GM19043 (cell line): ENCODE measurements around the gene PALLD.

Experiments
- ATAC-seq: cut with Tn5 transposase; IDR thresholded peaks from one replicate; pipeline ENCODE4 v1.9.1; 2021; ENCODE audit warnings: low read depth; ENCODE audit not compliant: unreplicated experiment

The PALLD gene

DNA sequence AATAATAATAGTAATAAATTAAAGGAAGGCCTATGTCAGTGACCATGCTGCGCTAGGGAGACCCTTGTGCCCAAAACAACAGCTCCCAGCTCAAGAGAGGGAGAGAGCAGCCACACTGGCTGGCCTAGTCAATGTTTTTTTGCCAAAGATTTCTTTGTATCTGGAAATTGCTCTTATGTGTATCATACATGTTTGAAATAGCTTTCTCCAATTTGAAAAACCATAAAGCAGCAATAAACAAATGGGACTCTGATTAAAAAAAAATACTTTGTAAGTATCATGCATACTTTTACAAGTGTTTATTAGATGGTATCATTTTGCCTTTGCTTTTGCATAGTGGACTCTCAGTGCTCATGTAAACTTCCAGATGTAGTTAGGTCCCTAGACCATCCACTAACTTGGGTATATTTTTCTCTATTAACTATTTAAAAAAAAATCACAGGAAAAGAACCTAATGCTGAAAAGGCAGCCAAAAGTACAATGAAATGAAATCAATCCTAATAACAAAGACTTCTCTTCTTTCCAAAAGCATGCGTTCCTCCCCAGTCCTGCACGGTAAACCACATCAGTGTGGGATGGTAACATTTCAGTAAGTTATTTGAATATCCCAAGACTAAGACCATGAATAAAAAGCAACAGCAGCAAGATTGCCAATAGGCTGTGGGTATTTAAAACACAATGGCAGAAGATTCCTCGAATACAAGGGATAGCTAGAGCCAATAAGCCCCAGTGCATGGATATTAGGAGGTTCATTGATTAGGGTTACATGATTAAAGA is 117.6 kb downstream of the PALLD start:
- ATAC-seq = no peak

DNA sequence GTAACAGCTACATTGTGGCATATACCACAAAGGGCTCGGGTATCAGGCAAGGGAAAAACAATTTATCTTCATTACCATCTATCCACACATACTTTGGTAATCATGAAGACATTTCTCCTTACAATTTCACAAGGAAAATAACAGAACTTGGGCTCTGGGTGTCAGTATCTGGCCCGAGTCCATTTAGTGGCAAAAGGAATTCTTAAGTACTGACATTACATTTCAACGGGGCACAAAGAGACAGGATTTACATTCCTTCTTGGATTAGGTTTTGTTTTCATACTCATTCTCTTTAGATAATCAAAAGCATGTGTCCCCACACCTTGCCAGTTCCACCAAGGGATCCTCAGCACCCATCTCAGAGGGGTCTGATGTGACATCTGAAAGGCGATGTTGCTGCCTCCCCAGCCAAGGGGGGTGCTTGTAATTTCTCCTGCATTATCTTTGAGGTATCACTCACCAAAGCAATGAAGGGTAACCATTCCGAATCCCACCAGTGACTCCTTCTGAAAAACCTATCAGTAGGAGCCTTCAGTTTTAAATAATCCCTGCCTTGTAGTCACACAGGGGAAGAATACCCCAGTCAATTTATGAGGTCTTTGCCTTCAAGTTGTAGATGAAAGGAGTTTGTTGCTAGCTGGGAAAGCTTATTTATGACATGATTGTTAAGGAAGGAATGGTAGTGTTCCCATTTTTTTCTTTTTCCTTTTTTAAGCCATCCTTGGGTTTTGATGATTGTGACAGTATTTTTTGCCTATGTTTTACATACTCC is 118.6 kb downstream of the PALLD start:
- no peak for ATAC-seq

DNA sequence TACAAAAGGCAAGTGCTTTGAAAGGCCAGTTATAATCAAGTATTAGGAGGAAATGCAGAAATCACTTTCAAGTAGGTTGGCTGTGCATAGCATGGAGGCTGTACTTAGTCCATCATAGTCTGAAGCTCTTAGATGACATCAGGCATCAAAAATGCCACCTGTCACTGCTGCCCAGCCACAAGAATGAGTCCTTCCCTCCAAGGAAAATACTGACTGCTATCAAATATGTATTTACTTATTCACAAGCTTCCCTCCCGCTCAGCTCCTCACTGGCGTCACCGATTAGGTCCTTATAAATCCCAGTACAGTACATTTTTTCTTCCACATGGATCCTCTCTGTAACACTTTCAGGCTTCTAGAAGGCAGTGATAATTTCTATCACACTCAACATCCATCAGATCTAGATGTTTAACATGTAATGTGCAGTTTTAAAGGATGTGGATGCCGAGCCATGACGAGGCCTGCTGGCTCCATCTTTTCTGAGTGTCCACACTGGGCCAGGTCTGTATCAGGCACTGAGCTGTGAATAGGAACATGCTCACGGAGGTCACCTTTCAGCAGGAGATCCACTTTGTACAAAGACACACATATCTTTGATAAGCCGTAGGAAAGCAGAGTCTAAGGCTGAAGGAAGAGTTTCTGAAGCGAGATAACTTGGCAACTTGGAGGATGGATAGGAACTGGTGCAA is 121.9 kb downstream of the PALLD start:
- no peak for ATAC-seq

DNA sequence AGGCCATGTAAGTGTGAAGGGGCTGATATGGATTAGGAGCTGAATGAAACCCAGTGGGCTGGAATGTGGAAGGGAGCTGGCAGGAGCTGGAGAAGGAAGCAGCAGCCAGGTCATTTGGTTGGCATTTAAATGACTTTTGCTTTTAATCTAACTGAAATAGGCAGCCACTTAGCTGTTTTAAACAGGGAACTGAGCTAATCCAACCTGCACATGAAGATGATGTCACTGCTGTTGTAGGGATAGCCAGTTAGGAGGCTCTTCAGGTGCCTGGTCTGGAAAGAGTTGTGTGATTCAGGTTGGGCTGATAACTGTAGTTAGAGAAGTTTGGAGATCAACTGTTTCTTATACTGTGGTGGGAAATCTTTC is 122.4 kb downstream of the PALLD start:
- ATAC-seq = no peak

DNA sequence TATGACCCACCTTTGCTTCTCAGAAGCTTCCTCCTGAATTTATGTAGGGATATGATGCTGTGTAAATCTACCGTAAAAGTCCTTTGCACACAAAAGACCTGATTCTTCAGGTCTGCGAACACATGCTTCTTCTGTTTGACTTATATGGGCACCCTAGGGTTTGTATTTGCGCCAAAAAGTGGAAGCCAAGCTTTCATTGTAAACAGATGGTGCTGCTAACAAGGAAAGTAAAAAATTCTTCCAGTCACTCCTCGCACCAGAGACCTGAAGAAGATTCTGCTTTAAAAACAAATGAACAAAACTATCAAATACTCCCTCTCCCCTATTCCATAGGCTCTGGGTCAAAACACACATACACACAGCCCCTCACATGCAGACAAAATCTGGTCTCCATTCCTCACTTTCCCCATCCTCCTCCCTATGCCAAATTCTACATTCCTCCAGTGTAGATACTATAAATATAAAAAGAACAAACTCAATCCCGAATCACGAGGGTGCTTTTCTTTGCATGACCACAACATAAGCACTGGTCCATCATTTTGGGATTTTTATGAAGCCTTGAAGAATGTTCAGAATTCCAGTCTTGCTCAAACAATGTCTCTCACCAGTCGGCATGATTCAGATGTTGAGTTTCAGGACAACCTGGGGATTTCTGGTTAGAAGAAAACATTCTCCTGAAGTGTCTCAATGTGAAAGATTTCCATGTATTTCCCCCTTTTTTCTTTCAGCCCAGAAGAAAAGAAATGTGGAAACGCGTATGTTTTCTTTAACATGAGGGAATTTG is 125.1 kb downstream of the PALLD start:
- no peak for ATAC-seq

DNA sequence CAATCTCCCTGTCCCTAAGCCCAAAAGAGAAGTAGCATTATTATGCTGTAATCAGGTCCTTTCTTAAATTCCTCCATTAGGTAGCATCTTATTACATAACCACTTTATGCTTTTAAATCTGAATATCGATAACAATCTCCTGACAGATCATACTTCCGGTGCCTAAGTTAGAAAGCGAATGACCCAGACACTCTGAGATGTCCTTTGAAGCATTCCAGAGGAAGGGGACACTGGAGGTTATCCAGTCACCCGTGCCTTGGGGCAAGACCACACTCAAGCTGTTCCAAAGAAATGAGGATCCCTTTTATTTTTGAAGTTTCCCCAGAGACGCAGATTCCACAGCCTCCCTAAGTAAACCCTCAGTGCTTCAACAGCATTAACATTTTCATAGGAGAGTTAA is 125.7 kb downstream of the PALLD start:
- ATAC-seq = no peak

DNA sequence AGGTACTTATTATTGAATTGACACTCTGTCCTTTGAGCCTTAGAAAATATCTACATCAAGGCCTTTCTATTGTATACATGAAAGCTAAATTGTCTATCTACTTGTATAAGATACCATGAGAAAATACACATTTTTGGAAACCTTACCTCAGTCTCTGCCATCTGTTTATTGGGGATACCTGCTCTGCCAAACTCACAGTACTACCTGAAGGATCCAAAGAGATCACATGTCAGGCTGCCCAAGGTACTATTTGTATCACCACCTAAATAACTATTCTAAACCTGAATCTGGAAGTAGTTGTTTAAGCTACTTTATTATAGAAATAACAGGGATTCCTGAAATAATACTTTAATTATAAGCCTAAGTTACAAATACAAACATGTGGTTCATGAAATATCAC is 126.2 kb downstream of the PALLD start:
- ATAC-seq = no peak

DNA sequence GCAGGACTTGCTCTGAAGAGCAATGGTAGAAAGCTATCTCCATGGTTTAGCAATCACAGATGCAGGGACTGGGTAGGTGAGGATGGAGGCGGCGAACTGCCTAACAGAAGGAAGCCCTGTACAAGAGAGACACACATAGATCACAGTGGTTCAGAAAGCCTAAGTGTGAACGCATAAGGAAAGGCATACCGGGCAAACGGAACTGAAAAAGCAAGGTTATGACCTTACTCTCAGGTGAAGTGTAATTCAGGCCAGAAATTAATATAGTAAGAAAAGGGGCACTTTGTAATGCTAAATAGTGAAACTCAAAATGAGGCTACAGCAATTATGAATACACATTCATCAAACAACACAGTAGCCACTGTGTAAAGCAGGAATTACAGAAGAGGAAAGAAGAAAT is 126.6 kb downstream of the PALLD start:
- no peak for ATAC-seq

DNA sequence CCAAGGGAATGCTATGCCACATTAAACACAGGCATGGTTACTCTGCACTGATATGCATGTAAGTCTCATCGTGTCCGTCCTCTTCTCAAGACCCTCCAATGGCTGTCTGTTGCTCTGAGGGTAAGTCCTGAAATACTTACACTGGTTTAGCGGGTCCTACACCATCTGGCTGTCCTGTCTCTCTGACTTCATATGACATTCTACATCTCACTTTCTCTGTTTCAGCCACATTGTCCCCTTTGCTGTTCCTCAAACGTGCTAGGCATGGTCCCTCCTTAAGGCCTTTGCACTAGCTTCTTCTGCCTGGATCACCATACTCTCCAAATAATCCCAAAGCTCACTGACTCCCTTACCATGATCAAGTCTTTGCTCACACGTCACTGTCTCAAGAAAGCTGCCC is 131.4 kb downstream of the PALLD start:
- no peak for ATAC-seq

DNA sequence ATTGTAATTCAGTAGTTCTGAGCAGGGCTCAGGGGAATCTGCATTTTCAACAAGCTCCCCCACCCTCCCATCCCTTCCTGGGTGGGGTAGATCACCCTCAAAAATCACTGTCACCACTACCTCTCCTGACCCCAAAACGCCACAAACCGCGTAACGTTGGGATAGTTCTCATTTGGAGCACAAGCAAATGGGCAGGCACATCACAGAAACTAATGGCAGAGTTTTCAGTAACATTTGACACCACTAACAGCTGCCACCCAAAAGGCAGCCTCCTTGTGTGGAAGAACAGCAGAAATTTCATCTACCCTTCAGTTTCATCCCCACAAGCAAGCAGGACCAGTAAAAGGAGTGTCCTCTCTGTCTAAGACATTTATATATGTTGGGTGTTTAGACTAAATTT is 132.7 kb downstream of the PALLD start:
- ATAC-seq = no peak

DNA sequence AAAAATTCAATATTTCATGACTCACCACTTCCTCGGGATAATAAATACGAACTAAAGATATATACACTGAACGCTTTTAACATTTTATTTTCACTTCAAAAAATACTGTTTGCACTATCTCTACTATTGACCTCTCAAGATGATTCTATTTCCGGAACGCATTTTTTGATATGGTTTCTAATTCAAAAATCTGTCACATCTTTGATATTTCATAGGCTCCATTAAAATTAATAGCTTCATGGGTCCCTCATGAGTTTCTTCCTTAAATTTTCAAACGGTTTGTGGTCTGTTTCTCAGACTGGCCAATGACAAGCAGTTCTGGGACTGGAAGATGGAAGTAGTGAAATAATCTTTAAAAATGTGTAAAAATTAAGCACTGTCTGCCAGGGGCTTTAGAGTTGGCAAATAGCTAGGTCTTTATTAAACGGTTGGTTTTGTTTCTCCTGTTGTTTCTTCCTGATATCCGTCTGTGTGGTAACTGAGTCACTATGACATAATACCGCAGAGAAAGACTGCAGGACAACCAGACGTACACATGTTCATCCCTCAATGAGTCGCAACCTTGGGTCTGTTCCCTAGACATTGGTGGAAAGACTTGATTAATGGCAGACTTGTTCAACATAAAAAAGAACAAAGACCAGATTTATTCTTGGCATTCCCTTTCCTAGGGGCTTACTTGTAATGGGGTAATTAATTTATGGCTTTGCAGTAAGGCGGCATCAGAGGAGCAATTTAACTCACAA is 133.8 kb downstream of the PALLD start:
- ATAC-seq = no peak

DNA sequence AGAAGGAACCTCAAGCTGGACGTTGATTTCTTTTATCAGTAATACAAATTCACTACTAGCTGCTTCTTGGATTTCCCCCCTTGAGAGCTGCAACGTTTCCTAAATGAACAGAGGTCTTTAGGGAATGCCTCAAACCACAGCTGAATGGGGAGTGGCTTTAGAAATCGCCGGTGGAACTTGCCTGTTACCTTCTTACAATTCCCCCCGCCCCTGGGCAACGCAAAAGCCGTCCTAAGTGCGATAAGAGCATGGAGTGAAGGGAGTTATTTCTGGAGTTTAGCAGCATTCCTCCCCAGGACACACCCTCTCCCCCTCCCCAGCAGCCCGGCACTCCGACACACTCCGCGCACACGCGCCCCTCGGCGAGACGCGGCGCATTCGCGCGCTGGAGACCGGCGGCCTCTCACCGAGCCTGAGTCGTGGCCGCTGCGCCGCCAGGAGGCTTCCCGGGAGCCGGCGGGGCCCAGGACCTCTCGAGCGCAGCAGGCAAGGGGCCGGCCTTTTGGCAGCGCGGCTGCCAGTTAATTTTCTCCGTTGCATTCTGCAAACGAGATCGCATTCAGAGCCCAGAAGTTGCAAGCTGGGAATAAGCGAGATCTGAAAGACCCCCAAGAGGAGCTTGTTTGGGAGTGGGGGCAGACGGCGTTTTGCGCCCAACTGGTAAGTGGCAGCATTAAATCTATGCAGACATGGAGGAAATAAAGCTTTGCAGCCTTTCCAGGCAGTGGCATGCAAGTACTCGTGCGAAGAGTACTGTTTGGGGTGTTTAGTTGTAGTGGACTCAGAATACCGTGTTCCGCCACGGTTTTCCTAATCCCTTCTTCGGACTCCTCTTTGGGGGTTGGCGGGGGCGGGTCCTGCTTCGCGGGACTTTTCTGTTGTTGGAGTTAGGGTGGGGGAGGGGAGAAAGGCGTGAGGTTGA is 134.7 kb downstream of the PALLD start:
- ATAC-seq = no peak

DNA sequence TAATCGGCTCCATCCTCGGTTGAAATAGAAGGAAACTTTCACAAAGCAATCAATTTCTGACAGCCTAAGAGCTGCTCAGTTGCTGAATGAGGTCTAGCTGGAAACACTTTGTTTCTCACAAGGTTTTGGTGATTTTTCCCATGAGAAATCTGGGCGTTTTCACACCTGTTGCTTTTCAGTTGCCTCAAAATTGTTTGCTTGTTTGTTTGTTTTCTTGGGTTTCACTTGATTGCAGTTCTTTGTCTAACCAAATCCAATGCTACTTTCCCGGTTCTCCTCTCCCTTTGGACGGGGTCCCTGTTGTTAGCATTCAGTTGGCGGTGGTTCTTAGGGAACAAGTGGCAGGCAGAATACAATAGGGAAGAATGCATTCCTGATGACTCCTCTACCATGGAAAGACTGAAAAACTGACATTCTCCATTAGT is 135.5 kb downstream of the PALLD start:
- ATAC-seq = no peak

DNA sequence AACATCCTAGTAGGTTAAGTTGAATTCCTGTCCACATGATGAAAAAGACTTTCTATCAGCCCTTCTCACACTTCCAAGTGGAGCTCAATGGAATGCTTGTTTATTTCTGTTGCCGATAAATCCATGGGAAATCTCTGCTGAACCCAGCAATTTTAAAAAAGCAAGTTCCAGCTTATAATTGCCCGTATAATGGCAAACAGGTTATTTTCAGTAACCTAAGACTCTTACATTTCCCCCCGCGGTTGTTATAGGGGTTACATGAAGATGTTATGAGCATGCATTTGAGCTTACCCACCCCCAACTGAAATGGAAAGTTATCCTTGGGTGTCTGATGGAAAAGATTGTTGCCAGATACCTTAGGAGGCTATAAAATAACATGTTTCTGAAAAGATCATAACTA is 136.2 kb downstream of the PALLD start:
- no peak for ATAC-seq

DNA sequence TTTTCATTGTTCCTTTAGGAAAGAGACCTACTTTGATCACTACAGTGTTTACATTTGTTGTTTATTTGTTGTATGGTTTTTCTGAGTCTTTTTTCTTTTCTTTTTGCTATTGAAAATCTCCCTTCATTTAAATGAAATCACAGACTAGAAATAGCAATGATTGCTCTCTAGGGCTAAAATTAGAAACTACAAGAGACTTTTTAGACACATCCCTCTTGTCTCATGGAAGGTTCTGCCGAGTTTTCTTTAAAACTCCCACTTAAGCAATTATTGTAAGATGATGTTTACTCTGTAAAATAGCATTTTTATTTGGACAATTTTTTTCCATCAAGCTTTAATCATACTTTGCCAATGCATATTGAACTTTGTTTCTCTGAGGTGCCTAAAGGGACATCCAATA is 136.6 kb downstream of the PALLD start:
- no peak for ATAC-seq

DNA sequence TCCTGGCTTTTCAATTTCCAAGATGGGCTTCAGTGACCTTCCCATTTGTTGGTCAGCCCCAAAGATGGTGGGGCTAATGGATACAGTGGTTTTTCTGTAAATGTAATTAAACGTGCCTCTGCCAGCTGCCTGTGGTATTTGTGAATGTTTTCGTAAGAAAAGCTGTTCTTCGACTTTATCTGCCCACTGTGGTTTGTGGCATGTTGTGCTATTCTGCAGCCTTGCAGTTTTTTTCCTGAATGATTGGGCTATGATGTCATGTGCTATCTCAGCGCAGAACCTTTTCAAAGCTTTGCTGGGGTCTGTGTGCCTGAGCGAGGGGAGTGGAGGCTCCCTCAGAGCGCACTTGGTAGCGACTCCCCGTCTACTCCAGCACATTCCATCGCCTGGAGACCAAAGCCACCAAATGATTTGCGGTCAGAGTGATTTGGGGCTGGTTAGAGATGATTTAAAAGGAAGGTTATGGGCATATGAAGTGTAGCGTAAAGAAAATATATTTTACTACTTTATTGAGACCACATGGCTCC is 137.5 kb downstream of the PALLD start:
- ATAC-seq = no peak

DNA sequence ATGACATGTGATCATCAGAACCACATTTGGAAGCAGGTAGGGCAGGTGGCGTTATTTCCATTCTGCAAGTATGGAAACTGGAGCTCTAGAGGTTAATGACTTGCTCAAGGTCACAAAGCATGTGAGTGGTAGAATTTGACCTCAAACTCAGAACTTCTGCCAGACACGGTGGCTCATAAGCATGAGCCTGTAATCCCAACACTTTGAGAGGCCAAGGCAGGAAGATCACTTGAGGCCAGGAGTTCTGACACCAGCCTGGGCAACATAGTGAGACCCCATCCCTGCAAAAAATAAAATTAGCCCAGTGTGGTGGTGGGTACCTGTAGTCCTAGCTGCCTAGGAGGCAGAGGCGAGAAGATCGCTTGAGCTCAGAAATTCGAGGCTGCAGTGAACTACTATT is 139.2 kb downstream of the PALLD start:
- ATAC-seq = no peak

DNA sequence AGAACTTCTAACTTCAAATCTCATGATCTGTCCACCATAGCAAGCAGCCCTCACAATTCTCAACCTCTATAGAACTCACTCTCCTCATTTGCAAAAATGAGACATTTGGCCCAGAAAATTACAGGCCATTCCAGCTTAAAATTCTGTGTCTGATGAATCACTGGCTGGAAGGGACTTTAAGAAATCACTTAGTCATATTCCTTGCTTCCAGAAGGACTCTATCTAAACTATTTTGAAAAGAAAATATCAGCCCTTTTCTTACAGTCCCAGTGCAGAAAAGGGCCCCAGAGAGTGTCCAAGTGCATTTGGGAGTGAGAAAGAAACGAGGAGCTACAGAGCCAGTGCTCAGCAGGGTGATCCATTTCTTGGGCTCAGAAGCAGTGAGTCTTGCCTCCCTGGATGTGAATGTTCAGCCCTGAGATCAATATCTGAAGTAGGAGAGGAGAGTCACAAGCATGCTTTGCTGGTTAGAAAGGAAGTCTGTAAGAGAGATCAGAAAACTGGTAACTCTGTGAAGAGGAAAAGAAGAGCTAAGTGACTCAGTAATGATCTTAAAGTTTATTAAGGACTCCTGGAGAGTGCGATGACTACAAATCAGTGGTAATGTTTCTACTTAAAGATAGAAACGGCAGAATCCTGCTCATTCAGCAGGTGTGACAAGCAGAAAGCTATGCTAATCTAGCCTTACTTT is 139.8 kb downstream of the PALLD start:
- no peak for ATAC-seq
